PC-9 (cell line): Measurements from ENCODE around the gene PYHIN1. TPM values are rescaled to one million over a fixed set of nuclear protein-coding genes. Genes with fewer than 3 reads are reported as not detected.

Experiments
- BruUV-seq: library from RNA; stranded (reverse); fragments of 400-500 nt; replicated peaks from 2 replicates; lab custom pipeline; 2021; lab: Mats Ljungman, UMichigan
- CTCF ChIA-PET: fragments of 300-600 bp; sonication (Branson Sonifier 250); formaldehyde crosslinking; loops from one replicate; lab custom pipeline; 2022; ENCODE audit warnings: antibody characterized with exemption; lab: Charles Lee
- POLR2A ChIA-PET: fragments of 300-600 bp; sonication (Branson Sonifier 250); formaldehyde crosslinking; loops from one replicate; lab custom pipeline; 2022; ENCODE audit warnings: antibody characterized with exemption; ENCODE audit not compliant: unreplicated experiment; lab: Charles Lee
- DNase-seq, 2 experiments: peaks; one replicate each; pipeline versions ENCODE4 v3.0.0 to v3.0.0-alpha.2; 2015 to 2022; ENCODE audit warnings: mixed read lengths in 1 of 2
- H2AFZ ChIP-seq: fragments of 200-600 bp; sonication (generic); 2 replicates; pipeline ENCODE4 v1.8.1; 2017; ENCODE audit warnings: antibody characterized with exemption
- H3F3A ChIP-seq: fragments of 200-600 bp; sonication (generic); 2 replicates; pipeline ENCODE4 v1.8.1; 2017; ENCODE audit warnings: antibody characterized with exemption, mild to moderate bottlenecking, low read depth; ENCODE audit not compliant: insufficient read depth
- H3K27ac ChIP-seq: fragments of 200-600 bp; sonication (generic); 2 replicates; pipeline ENCODE4 v1.6.1; 2016; ENCODE audit warnings: mixed run types
- H3K27me3 ChIP-seq: fragments of 200-600 bp; sonication (generic); 2 replicates; pipeline ENCODE4 v1.6.1; 2016; ENCODE audit warnings: low read depth, mixed run types; ENCODE audit not compliant: insufficient read depth
- H3K36me3 ChIP-seq: fragments of 200-600 bp; sonication (generic); 2 replicates; pipeline ENCODE4 v1.6.1; 2016; ENCODE audit warnings: low read depth, mixed run types
- H3K4me1 ChIP-seq: fragments of 200-600 bp; sonication (generic); replicated peaks from 2 replicates; pipeline ENCODE4 v1.6.1; 2016; ENCODE audit warnings: mixed run types; ENCODE audit not compliant: insufficient read depth
- H3K4me2 ChIP-seq: fragments of 200-600 bp; sonication (generic); 2 replicates; pipeline ENCODE4 v1.6.1; 2017; ENCODE audit warnings: mixed run types
- H3K4me3 ChIP-seq: fragments of 200-600 bp; sonication (generic); 2 replicates; pipeline ENCODE4 v1.6.1; 2016; ENCODE audit warnings: mixed run types
- H3K79me2 ChIP-seq: fragments of 200-600 bp; sonication (generic); 2 replicates; pipeline ENCODE4 v1.6.1; 2017; ENCODE audit warnings: low read depth, mixed run types
- H3K9me2 ChIP-seq: fragments of 200-600 bp; sonication (generic); 2 replicates; pipeline ENCODE4 v1.8.1; 2017; ENCODE audit warnings: mild to moderate bottlenecking; ENCODE audit not compliant: insufficient read depth
- H3K9me3 ChIP-seq: fragments of 200-600 bp; sonication (generic); 2 replicates; pipeline ENCODE4 v1.8.1; 2016; ENCODE audit warnings: low read depth; ENCODE audit not compliant: insufficient read depth
- H4K20me1 ChIP-seq: fragments of 200-600 bp; sonication (generic); 2 replicates; pipeline ENCODE4 v1.8.1; 2017; ENCODE audit not compliant: insufficient read depth
- CTCF ChIP-seq: fragments of 200-600 bp; sonication (generic); conservative IDR thresholded peaks from 2 replicates; pipeline ENCODE4 v1.6.1; 2017; ENCODE audit warnings: mixed run types, antibody characterized with exemption, mild to moderate bottlenecking, moderate library complexity
- EZH2 ChIP-seq: fragments of 200-600 bp; sonication (generic); IDR thresholded peaks from 2 replicates; pipeline ENCODE4 v1.8.0; 2017; ENCODE audit warnings: antibody characterized with exemption, low read depth
- intact Hi-C: fragments of 100-400 bp; cut with micrococcal nuclease; formaldehyde crosslinking; loops from one replicate; pipeline ENCODE4 v1.10.0; 2022; ENCODE audit not compliant: unreplicated experiment
- total RNA-seq: library from RNA; stranded (reverse); gene quantifications from 2 replicates; pipeline ENCODE4 v1.2.3, GENCODE V29; 2021

The PYHIN1 gene
- total RNA-seq, 1 experiment from 2014 or later: not detected

- Histone ChIP-seq H3K4me1 (no peaks in the 10 kb centered on the region), H3K9me2 (no peaks in the 10 kb centered on the region), H2AFZ (no peak overlapping the region), H3K27me3 (peaks cover 6% of the 10 kb centered on the region; the same call in 1 of the 2 replicates), H3K36me3 (no peaks in the 10 kb centered on the region), H4K20me1 (no peaks in the 10 kb centered on the region), H3K4me2 (no peak overlapping the region), H3F3A (no peaks in the 10 kb centered on the region), H3K4me3 (no peak overlapping the region), H3K9me3 (0 out of 2 replicates have a peak, but pooled peaks cover 4% of the 10 kb centered on the region), H3K79me2 (no peaks in the 10 kb centered on the region), H3K27ac (no peak overlapping the region)
- ChIA-PET POLR2A (no interaction called here), CTCF (no interaction called here)
- no peak for TF ChIP-seq EZH2
- no peak for TF ChIP-seq CTCF
- BruUV-seq: no TSS peak
- intact Hi-C loops: no loop called here
- no peak for DNase-seq
Measured at GRCh38 chr1:159025043-159025442, 93.7 kb downstream of the PYHIN1 start.

Other genes starting within 250 kb of the PYHIN1 start
- not detected in 2 replicates for gene SPTA1, start 244.8 kb upstream of the PYHIN1 start, total RNA-seq
- not detected in 2 replicates for gene OR6K2, start 230.9 kb upstream of the PYHIN1 start, total RNA-seq
- not detected in 2 replicates for gene OR6K3, start 210.8 kb upstream of the PYHIN1 start, total RNA-seq
- gene OR6K6, start 176.8 kb upstream of the PYHIN1 start, total RNA-seq: not detected in 2 replicates
- gene OR6N1, start 159.4 kb upstream of the PYHIN1 start, total RNA-seq: not detected in 2 replicates
- gene OR6N2, start 150.3 kb upstream of the PYHIN1 start, total RNA-seq: not detected in 2 replicates
- not detected in 2 replicates for gene MNDA, start 100.2 kb upstream of the PYHIN1 start, total RNA-seq
- 18.5 and 31.3 TPM in 2 replicates for gene IFI16, start 78.4 kb downstream of the PYHIN1 start, total RNA-seq
- gene AIM2, start 145.2 kb downstream of the PYHIN1 start, total RNA-seq: not detected in 2 replicates
- not detected in 2 replicates for gene CADM3, start 240.1 kb downstream of the PYHIN1 start, total RNA-seq